Activated CD4-positive, alpha-beta T cell treated with anti-CD3 and anti-CD28 coated beads, Interleukin-2, amount 50 U/mL, for 24 hours (primary cell): Measurements from ENCODE around the gene LRRC2.

Source experiments
- DNase-seq, 2 donors: peaks; one replicate each; pipeline ENCODE4 v3.0.0-alpha.2; 2020; ENCODE audit warnings: low read depth in 1 of 2, low spot score in 1 of 2

Gene LRRC2

GRCh38 chr3:46482632-46483350 is 83.3 kb downstream of the LRRC2 start:
- DNase-seq: no peak

- DNase-seq: no peak
These were observed 84.5 kb downstream of the LRRC2 start for GRCh38 chr3:46481636-46482035.

- no peak for DNase-seq
These were observed 85.5 kb downstream of the LRRC2 start for GRCh38 chr3:46480491-46481195.

GRCh38 chr3:46479696-46480095 is 86.4 kb downstream of the LRRC2 start:
- no peak for DNase-seq

- DNase-seq: no peak
These were observed 87.1 kb downstream of the LRRC2 start for GRCh38 chr3:46479021-46479420.

- DNase-seq: no peak
These were observed 87.8 kb downstream of the LRRC2 start for GRCh38 chr3:46478341-46478740.

- no peak for DNase-seq
These were observed 88.3 kb downstream of the LRRC2 start for GRCh38 chr3:46477756-46478155.

- no peak for DNase-seq
These were observed 89.0 kb downstream of the LRRC2 start for GRCh38 chr3:46477145-46477544.

GRCh38 chr3:46472736-46473135 is 93.4 kb downstream of the LRRC2 start:
- no peak for DNase-seq

- DNase-seq: no peak
These were observed 94.7 kb downstream of the LRRC2 start for GRCh38 chr3:46471371-46471914.

GRCh38 chr3:46470831-46471230 is 95.3 kb downstream of the LRRC2 start:
- DNase-seq: no peak

GRCh38 chr3:46469680-46470357 is 96.3 kb downstream of the LRRC2 start:
- DNase-seq: no peak

- no peak for DNase-seq
These were observed 97.1 kb downstream of the LRRC2 start for GRCh38 chr3:46468753-46469600.

- no peak for DNase-seq
These were observed 98.5 kb downstream of the LRRC2 start for GRCh38 chr3:46467562-46467961.

- DNase-seq: no peak
These were observed 99.2 kb downstream of the LRRC2 start for GRCh38 chr3:46466871-46467403.

GRCh38 chr3:46466273-46466672 is 99.8 kb downstream of the LRRC2 start:
- DNase-seq: no peak
